Measurements from ENCODE around the gene TESK1. TPM values are rescaled to one million over a fixed set of nuclear protein-coding genes. Genes with fewer than 3 reads are reported as not detected.
A peak's percentile ranks its signal among the peaks of the same experiment; 100 is the strongest.

The TESK1 gene
- total and polyA plus RNA-seq, 2 experiments from 2014 or later, result 14.1 to 21.6 TPM

- Histone ChIP-seq H3K36me3 (ENCODE audit: low read depth) (peaks cover 7% of the 10 kb centered on the region; the same call in 1 of the 2 replicates), H3K4me1 (ENCODE audit: insufficient read depth) (peaks cover 15% of the 10 kb centered on the region), H3K9ac (peak overlapping the region; percentile 76), H3K79me2 (ENCODE audit: insufficient read depth) (peaks cover 25% of the 10 kb centered on the region), H3K9me2 (ENCODE audit: insufficient read depth) (no peaks in the 10 kb centered on the region), H3K27ac (no peak overlapping the region), H4K20me1 (ENCODE audit: insufficient read depth) (no peaks in the 10 kb centered on the region), H3K9me3 (ENCODE audit: low read depth) (no peaks in the 10 kb centered on the region), H3K27me3 (replicated peaks; ENCODE audit: insufficient read depth) (no peaks in the 10 kb centered on the region), H2AFZ (peak overlapping the region; percentile 34), H3K4me3 (peak overlapping the region; percentile 75), H3K4me2 (ENCODE audit: unreplicated experiment) (peak overlapping the region; percentile 89), H3F3A (ENCODE audit: insufficient read depth) (peaks cover 21% of the 10 kb centered on the region)
- no peak for DNase-seq
- 0 to 2% methylated on average over 5 of the region's 5 CpGs for WGBS, 2 experiments (ENCODE audit: low coverage in 1 of 2, low lambda C conversion rate in 2 of 2, missing lambda C conversion rate in 2 of 2)
- TF ChIP-seq EZH2phosphoT487 (IDR thresholded peaks at IDR 0.05; ENCODE audit: insufficient read depth, low read depth), result no peak
- no peak for TF ChIP-seq EZH2 (IDR thresholded peaks at IDR 0.05; ENCODE audit: insufficient read depth, poor library complexity, severe bottlenecking)
- in situ Hi-C loops (cut with MboI), result loop anchor here (25.0 kb wide), 1 partner anchor 106 kb away; no protein-coding TSS in a partner anchor
Measured at GRCh38 chr9:35606138-35606504, 1.1 kb downstream of the TESK1 start.

GRCh38 chr9:35606726-35607125, 1.7 kb downstream of the TESK1 start:
- TF ChIP-seq EZH2 (IDR thresholded peaks at IDR 0.05; ENCODE audit: insufficient read depth, poor library complexity, severe bottlenecking), result no peak
- no peak for TF ChIP-seq EZH2phosphoT487 (IDR thresholded peaks at IDR 0.05; ENCODE audit: insufficient read depth, low read depth)
- Histone ChIP-seq H3K27ac (no peak overlapping the region), H3K4me3 (peak overlapping the region; percentile 75), H3K4me2 (ENCODE audit: unreplicated experiment) (peak overlapping the region; percentile 89), H3K36me3 (ENCODE audit: low read depth) (peaks cover 7% of the 10 kb centered on the region; the same call in 1 of the 2 replicates), H3K9me3 (ENCODE audit: low read depth) (no peaks in the 10 kb centered on the region), H3K79me2 (ENCODE audit: insufficient read depth) (peaks cover 25% of the 10 kb centered on the region), H3K9ac (peak overlapping the region; percentile 76), H3K9me2 (ENCODE audit: insufficient read depth) (no peaks in the 10 kb centered on the region), H3K4me1 (ENCODE audit: insufficient read depth) (peaks cover 15% of the 10 kb centered on the region), H3K27me3 (replicated peaks; ENCODE audit: insufficient read depth) (no peaks in the 10 kb centered on the region), H2AFZ (no peak overlapping the region), H4K20me1 (ENCODE audit: insufficient read depth) (no peaks in the 10 kb centered on the region), H3F3A (ENCODE audit: insufficient read depth) (peaks cover 21% of the 10 kb centered on the region)
- WGBS, 2 experiments (ENCODE audit: low coverage in 1 of 2, low lambda C conversion rate in 2 of 2, missing lambda C conversion rate in 2 of 2), result 86 to 89% methylated on average over 7 of the region's 7 CpGs
- DNase-seq, result no peak
- in situ Hi-C loops (cut with MboI), result loop anchor here (25.0 kb wide), 1 partner anchor 106 kb away; no protein-coding TSS in a partner anchor

- H3K27me3 ChIP-seq (replicated peaks; ENCODE audit: insufficient read depth), result no peaks in the 10 kb centered on the region
- in situ Hi-C loops (cut with MboI), result loop anchor here (25.0 kb wide), 1 partner anchor 104 kb away; no protein-coding TSS in a partner anchor
- no peak for TF ChIP-seq EZH2phosphoT487 (IDR thresholded peaks at IDR 0.05; ENCODE audit: insufficient read depth, low read depth)
- no peak for TF ChIP-seq EZH2 (IDR thresholded peaks at IDR 0.05; ENCODE audit: insufficient read depth, poor library complexity, severe bottlenecking)
- no peak for DNase-seq
- no peak overlapping the region for H3K27ac ChIP-seq
- H3K9me2 ChIP-seq (ENCODE audit: insufficient read depth), result no peaks in the 10 kb centered on the region
- no peak overlapping the region for H3K9ac ChIP-seq
- H3K4me1 ChIP-seq (ENCODE audit: insufficient read depth), result peaks cover 8% of the 10 kb centered on the region
- peaks cover 7% of the 10 kb centered on the region; the same call in 1 of the 2 replicates for H3K36me3 ChIP-seq (ENCODE audit: low read depth)
- peaks cover 25% of the 10 kb centered on the region for H3K79me2 ChIP-seq (ENCODE audit: insufficient read depth)
- 91 to 92% methylated on average over 7 of the region's 7 CpGs for WGBS, 2 experiments (ENCODE audit: low coverage in 1 of 2, low lambda C conversion rate in 2 of 2, missing lambda C conversion rate in 2 of 2)
- H2AFZ ChIP-seq, result no peak overlapping the region
- no peak overlapping the region for H3K4me3 ChIP-seq
- no peaks in the 10 kb centered on the region for H3K9me3 ChIP-seq (ENCODE audit: low read depth)
- H3K4me2 ChIP-seq (ENCODE audit: unreplicated experiment), result no peak overlapping the region
- H4K20me1 ChIP-seq (ENCODE audit: insufficient read depth), result no peaks in the 10 kb centered on the region
- H3F3A ChIP-seq (ENCODE audit: insufficient read depth), result peaks cover 6% of the 10 kb centered on the region
Measured at GRCh38 chr9:35608221-35608620, 3.2 kb downstream of the TESK1 start.

GRCh38 chr9:35609001-35609819, 4.1 kb downstream of the TESK1 start:
- H4K20me1 ChIP-seq (ENCODE audit: insufficient read depth), result no peaks in the 10 kb centered on the region
- H3K9me2 ChIP-seq (ENCODE audit: insufficient read depth), result no peaks in the 10 kb centered on the region
- peaks cover 7% of the 10 kb centered on the region; the same call in 1 of the 2 replicates for H3K4me1 ChIP-seq (ENCODE audit: insufficient read depth)
- H3K36me3 ChIP-seq (ENCODE audit: low read depth), result peaks cover 7% of the 10 kb centered on the region; the same call in 1 of the 2 replicates
- peaks cover 25% of the 10 kb centered on the region for H3K79me2 ChIP-seq (ENCODE audit: insufficient read depth)
- H3K9ac ChIP-seq, result no peak overlapping the region
- H3K9me3 ChIP-seq (ENCODE audit: low read depth), result no peaks in the 10 kb centered on the region
- no peaks in the 10 kb centered on the region for H3K27me3 ChIP-seq (replicated peaks; ENCODE audit: insufficient read depth)
- in situ Hi-C loops (cut with MboI), result loop anchor here (25.0 kb wide), 1 partner anchor 103 kb away; no protein-coding TSS in a partner anchor
- H2AFZ ChIP-seq, result no peak overlapping the region
- no peak overlapping the region for H3K4me3 ChIP-seq
- no peak for DNase-seq
- no peak for TF ChIP-seq EZH2 (IDR thresholded peaks at IDR 0.05; ENCODE audit: insufficient read depth, poor library complexity, severe bottlenecking)
- TF ChIP-seq EZH2phosphoT487 (IDR thresholded peaks at IDR 0.05; ENCODE audit: insufficient read depth, low read depth), result no peak
- 81 to 82% methylated on average over 29 of the region's 31 CpGs for WGBS, 2 experiments (ENCODE audit: low coverage in 1 of 2, low lambda C conversion rate in 2 of 2, missing lambda C conversion rate in 2 of 2)
- H3F3A ChIP-seq (ENCODE audit: insufficient read depth), result no peaks in the 10 kb centered on the region
- H3K27ac ChIP-seq, result no peak overlapping the region
- no peak overlapping the region for H3K4me2 ChIP-seq (ENCODE audit: unreplicated experiment)

All from GM23248 (cell line).